Progenitor cell of endocrine pancreas (in vitro differentiated cells): Measurements from ENCODE around the gene SPATS2L. TPM values are rescaled to one million over a fixed set of nuclear protein-coding genes. Genes with fewer than 3 reads are reported as not detected.

ENCODE experiments used
- DNase-seq: peaks from one replicate; pipeline ENCODE4 v3.0.0; 2021; ENCODE audit warnings: low spot score; ENCODE audit not compliant: unreplicated experiment
- H3K27ac Mint-ChIP-seq: 2 replicates; pipeline ENCODE4 v1.8.0; 2021; ENCODE audit warnings: mild to moderate bottlenecking, moderate library complexity, mixed read lengths
- H3K27me3 Mint-ChIP-seq: 2 replicates; pipeline ENCODE4 v1.8.0; 2021; ENCODE audit warnings: mixed read lengths
- H3K36me3 Mint-ChIP-seq: 2 replicates; pipeline ENCODE4 v1.8.0; 2022; ENCODE audit warnings: mixed read lengths; ENCODE audit not compliant: insufficient read depth
- H3K4me1 Mint-ChIP-seq: 2 replicates; pipeline ENCODE4 v1.8.0; 2021; ENCODE audit warnings: low read depth, mixed read lengths
- H3K4me3 Mint-ChIP-seq: 2 replicates; pipeline ENCODE4 v1.8.0; 2021; ENCODE audit warnings: low read depth, mild to moderate bottlenecking, moderate library complexity, mixed read lengths
- H3K9me3 Mint-ChIP-seq: 2 replicates; pipeline ENCODE4 v1.8.0; 2021; ENCODE audit warnings: low read depth, mixed read lengths
- CTCF ChIP-seq: fragments of 200-600 bp; sonication (generic); IDR thresholded peaks from one replicate; pipeline ENCODE4 v1.5.0; 2021; ENCODE audit warnings: antibody characterized with exemption, mild to moderate bottlenecking; ENCODE audit not compliant: unreplicated experiment
- total RNA-seq: library from RNA; stranded (reverse); gene quantifications from 2 replicates; pipeline ENCODE4 v1.2.1, GENCODE V29; 2021

The SPATS2L gene
- total RNA-seq, 1 donor from 2014 or later: 110 TPM

GRCh38 chr2:200319548-200320337 lies 13.2 kb downstream of the SPATS2L start:
- H3K27ac Mint-ChIP-seq: peak overlapping the region; percentile 97
- H3K4me1 Mint-ChIP-seq: peaks cover 63% of the 10 kb centered on the region

GRCh38 chr2:200320344-200320743 lies 13.9 kb downstream of the SPATS2L start:
- no peaks in the 10 kb centered on the region for H3K9me3 Mint-ChIP-seq
- peak overlapping the region; percentile 95 for H3K27ac Mint-ChIP-seq
- H3K4me1 Mint-ChIP-seq: peaks cover 63% of the 10 kb centered on the region
- no peaks in the 10 kb centered on the region for H3K27me3 Mint-ChIP-seq
- no peak for TF ChIP-seq CTCF
- H3K36me3 Mint-ChIP-seq: peaks cover 2% of the 10 kb centered on the region
- H3K4me3 Mint-ChIP-seq: no peak overlapping the region
- no peak for DNase-seq

More at GRCh38 chr2:200319548-200320337, 13.2 kb downstream of the SPATS2L start:
- no peak for DNase-seq
- no peak for TF ChIP-seq CTCF
- Mint-ChIP-seq H3K9me3 (no peaks in the 10 kb centered on the region), H3K27me3 (no peaks in the 10 kb centered on the region), H3K36me3 (peaks cover 2% of the 10 kb centered on the region), H3K4me3 (peak overlapping the region; percentile 17)

- H3K4me3 Mint-ChIP-seq: no peak overlapping the region
- H3K9me3 Mint-ChIP-seq: no peaks in the 10 kb centered on the region
- no peak for DNase-seq
- TF ChIP-seq CTCF: no peak
- no peak overlapping the region for H3K27ac Mint-ChIP-seq
- H3K4me1 Mint-ChIP-seq: peaks cover 63% of the 10 kb centered on the region
- peaks cover 2% of the 10 kb centered on the region for H3K36me3 Mint-ChIP-seq
- H3K27me3 Mint-ChIP-seq: no peaks in the 10 kb centered on the region
These were observed 14.5 kb downstream of the SPATS2L start for GRCh38 chr2:200320991-200321390.

GRCh38 chr2:200321780-200322534 lies 15.5 kb downstream of the SPATS2L start:
- Mint-ChIP-seq H3K4me1 (peaks cover 55% of the 10 kb centered on the region), H3K27ac (peak overlapping the region; percentile 81), H3K9me3 (no peaks in the 10 kb centered on the region), H3K36me3 (peaks cover 2% of the 10 kb centered on the region), H3K27me3 (no peaks in the 10 kb centered on the region), H3K4me3 (no peak overlapping the region)
- DNase-seq: no peak
- no peak for TF ChIP-seq CTCF

GRCh38 chr2:200322607-200323006 lies 16.1 kb downstream of the SPATS2L start:
- no peaks in the 10 kb centered on the region for H3K27me3 Mint-ChIP-seq
- no peak for TF ChIP-seq CTCF
- no peak for DNase-seq
- H3K4me1 Mint-ChIP-seq: peaks cover 52% of the 10 kb centered on the region
- H3K4me3 Mint-ChIP-seq: no peak overlapping the region
- no peak overlapping the region for H3K27ac Mint-ChIP-seq
- H3K9me3 Mint-ChIP-seq: no peaks in the 10 kb centered on the region
- peaks cover 2% of the 10 kb centered on the region for H3K36me3 Mint-ChIP-seq
